Stimulated activated naive CD8-positive, alpha-beta T cell treated with anti-CD3 and anti-CD28 coated beads, Interleukin-15, Interleukin-2, amounts not matched to agents 100 ng/mL and 50 ng/mL, for 24 hours (primary cell): ENCODE results near the gene MEG3.

Source experiments
- H3K27ac Mint-ChIP-seq: one replicate; pipeline ENCODE4 v1.8.0; 2021; ENCODE audit warnings: mild to moderate bottlenecking, mixed read lengths
- H3K27me3 Mint-ChIP-seq: one replicate; pipeline ENCODE4 v1.8.0; 2021; ENCODE audit warnings: mixed read lengths
- H3K36me3 Mint-ChIP-seq: one replicate; pipeline ENCODE4 v1.8.0; 2021; ENCODE audit warnings: low read depth, mixed read lengths
- H3K4me1 Mint-ChIP-seq: one replicate; pipeline ENCODE4 v1.8.0; 2021; ENCODE audit warnings: low read depth, mixed read lengths
- H3K4me3 Mint-ChIP-seq: one replicate; pipeline ENCODE4 v1.8.0; 2021; ENCODE audit warnings: mild to moderate bottlenecking, mixed read lengths
- H3K9me3 Mint-ChIP-seq: one replicate; pipeline ENCODE4 v1.8.0; 2021; ENCODE audit warnings: mixed read lengths

The MEG3 gene

GRCh38 chr14:100854435-100854834, 28.5 kb downstream of the MEG3 start:
- H3K27me3 Mint-ChIP-seq, result no peaks in the 10 kb centered on the region
- H3K27ac Mint-ChIP-seq, result no peak overlapping the region
- H3K9me3 Mint-ChIP-seq, result no peaks in the 10 kb centered on the region

GRCh38 chr14:100855256-100855930, 29.5 kb downstream of the MEG3 start:
- H3K9me3 Mint-ChIP-seq, result no peaks in the 10 kb centered on the region
- H3K27ac Mint-ChIP-seq, result no peak overlapping the region
- H3K4me1 Mint-ChIP-seq, result no peaks in the 10 kb centered on the region
- H3K27me3 Mint-ChIP-seq, result no peaks in the 10 kb centered on the region
- H3K4me3 Mint-ChIP-seq, result no peak overlapping the region
- H3K36me3 Mint-ChIP-seq, result no peaks in the 10 kb centered on the region

More at GRCh38 chr14:100854435-100854834, 28.5 kb downstream of the MEG3 start:
- no peak overlapping the region for H3K4me3 Mint-ChIP-seq
- no peaks in the 10 kb centered on the region for H3K4me1 Mint-ChIP-seq
- H3K36me3 Mint-ChIP-seq, result no peaks in the 10 kb centered on the region

GRCh38 chr14:100856056-100856950, 30.4 kb downstream of the MEG3 start:
- Mint-ChIP-seq H3K27me3 (no peaks in the 10 kb centered on the region), H3K4me1 (no peaks in the 10 kb centered on the region), H3K36me3 (no peaks in the 10 kb centered on the region), H3K9me3 (no peaks in the 10 kb centered on the region), H3K4me3 (no peak overlapping the region), H3K27ac (no peak overlapping the region)

GRCh38 chr14:100857233-100857922, 31.5 kb downstream of the MEG3 start:
- Mint-ChIP-seq H3K4me1 (no peaks in the 10 kb centered on the region), H3K27ac (no peak overlapping the region), H3K9me3 (no peaks in the 10 kb centered on the region), H3K27me3 (no peaks in the 10 kb centered on the region), H3K36me3 (no peaks in the 10 kb centered on the region), H3K4me3 (no peak overlapping the region)

- H3K4me1 Mint-ChIP-seq, result no peaks in the 10 kb centered on the region
- no peak overlapping the region for H3K27ac Mint-ChIP-seq
- no peaks in the 10 kb centered on the region for H3K9me3 Mint-ChIP-seq
- H3K36me3 Mint-ChIP-seq, result no peaks in the 10 kb centered on the region
- no peak overlapping the region for H3K4me3 Mint-ChIP-seq
- H3K27me3 Mint-ChIP-seq, result no peaks in the 10 kb centered on the region
Observed at GRCh38 chr14:100857923-100858837, 32.3 kb downstream of the MEG3 start.

- Mint-ChIP-seq H3K27ac (no peak overlapping the region), H3K4me1 (no peaks in the 10 kb centered on the region), H3K27me3 (no peaks in the 10 kb centered on the region), H3K9me3 (no peaks in the 10 kb centered on the region), H3K4me3 (no peak overlapping the region), H3K36me3 (no peaks in the 10 kb centered on the region)
Observed at GRCh38 chr14:100858838-100859220, 32.9 kb downstream of the MEG3 start.

GRCh38 chr14:100859781-100860180, 33.9 kb downstream of the MEG3 start:
- Mint-ChIP-seq H3K27ac (no peak overlapping the region), H3K9me3 (no peaks in the 10 kb centered on the region), H3K4me1 (no peaks in the 10 kb centered on the region), H3K36me3 (no peaks in the 10 kb centered on the region), H3K4me3 (no peak overlapping the region), H3K27me3 (no peaks in the 10 kb centered on the region)

- no peaks in the 10 kb centered on the region for H3K9me3 Mint-ChIP-seq
- H3K27ac Mint-ChIP-seq, result no peak overlapping the region
- H3K36me3 Mint-ChIP-seq, result no peaks in the 10 kb centered on the region
- no peaks in the 10 kb centered on the region for H3K27me3 Mint-ChIP-seq
- no peaks in the 10 kb centered on the region for H3K4me1 Mint-ChIP-seq
- H3K4me3 Mint-ChIP-seq, result no peak overlapping the region
Observed at GRCh38 chr14:100860556-100861187, 34.8 kb downstream of the MEG3 start.

- Mint-ChIP-seq H3K4me1 (no peaks in the 10 kb centered on the region), H3K4me3 (no peak overlapping the region), H3K27ac (no peak overlapping the region), H3K9me3 (no peaks in the 10 kb centered on the region), H3K36me3 (no peaks in the 10 kb centered on the region), H3K27me3 (no peaks in the 10 kb centered on the region)
Observed at GRCh38 chr14:100861188-100861936, 35.4 kb downstream of the MEG3 start.

GRCh38 chr14:100861937-100862247, 36.0 kb downstream of the MEG3 start:
- H3K36me3 Mint-ChIP-seq, result no peaks in the 10 kb centered on the region
- no peaks in the 10 kb centered on the region for H3K4me1 Mint-ChIP-seq
- no peaks in the 10 kb centered on the region for H3K9me3 Mint-ChIP-seq
- no peaks in the 10 kb centered on the region for H3K27me3 Mint-ChIP-seq
- no peak overlapping the region for H3K4me3 Mint-ChIP-seq
- H3K27ac Mint-ChIP-seq, result no peak overlapping the region

- H3K27ac Mint-ChIP-seq, result no peak overlapping the region
- H3K4me3 Mint-ChIP-seq, result no peak overlapping the region
- H3K27me3 Mint-ChIP-seq, result no peaks in the 10 kb centered on the region
- no peaks in the 10 kb centered on the region for H3K9me3 Mint-ChIP-seq
- no peaks in the 10 kb centered on the region for H3K4me1 Mint-ChIP-seq
- H3K36me3 Mint-ChIP-seq, result no peaks in the 10 kb centered on the region
Observed at GRCh38 chr14:100862277-100862676, 36.4 kb downstream of the MEG3 start.

GRCh38 chr14:100862793-100863192, 36.9 kb downstream of the MEG3 start:
- Mint-ChIP-seq H3K27ac (no peak overlapping the region), H3K36me3 (no peaks in the 10 kb centered on the region), H3K9me3 (no peaks in the 10 kb centered on the region), H3K4me3 (no peak overlapping the region), H3K4me1 (no peaks in the 10 kb centered on the region), H3K27me3 (no peaks in the 10 kb centered on the region)

- Mint-ChIP-seq H3K27ac (no peak overlapping the region), H3K27me3 (no peaks in the 10 kb centered on the region), H3K9me3 (no peaks in the 10 kb centered on the region), H3K4me3 (no peak overlapping the region), H3K4me1 (no peaks in the 10 kb centered on the region), H3K36me3 (no peaks in the 10 kb centered on the region)
Observed at GRCh38 chr14:100864206-100864605, 38.3 kb downstream of the MEG3 start.
